ENCODE data around the gene CEMIP.
A peak's percentile ranks its signal among the peaks of the same experiment; 100 is the strongest.

The CEMIP gene

GRCh38 chr15:80929689-80930088 is 150.5 kb downstream of the CEMIP start:
- DNase-seq (ENCODE audit: low spot score), result no peak

GRCh38 chr15:80931191-80931590 is 152.0 kb downstream of the CEMIP start:
- no peak for DNase-seq (ENCODE audit: low spot score)

- DNase-seq (ENCODE audit: low spot score), result no peak
These were observed 152.7 kb downstream of the CEMIP start for GRCh38 chr15:80931721-80932512.

- no peak for DNase-seq (ENCODE audit: low spot score)
These were observed 153.3 kb downstream of the CEMIP start for GRCh38 chr15:80932513-80932815.

- DNase-seq (ENCODE audit: low spot score), result peak; percentile 42
These were observed 153.8 kb downstream of the CEMIP start for GRCh38 chr15:80932989-80933388.

- DNase-seq (ENCODE audit: low spot score), result peak; percentile 32
These were observed 155.6 kb downstream of the CEMIP start for GRCh38 chr15:80934761-80935221.

- DNase-seq (ENCODE audit: low spot score), result no peak
These were observed 157.3 kb downstream of the CEMIP start for GRCh38 chr15:80936288-80937078.

- DNase-seq (ENCODE audit: low spot score), result no peak
These were observed 158.5 kb downstream of the CEMIP start for GRCh38 chr15:80937718-80938117.

GRCh38 chr15:80939216-80939615 is 160.0 kb downstream of the CEMIP start:
- DNase-seq (ENCODE audit: low spot score), result no peak

- no peak for DNase-seq (ENCODE audit: low spot score)
These were observed 161.2 kb downstream of the CEMIP start for GRCh38 chr15:80940331-80940730.

GRCh38 chr15:80940851-80941250 is 161.7 kb downstream of the CEMIP start:
- DNase-seq (ENCODE audit: low spot score), result no peak

- no peak for DNase-seq (ENCODE audit: low spot score)
These were observed 163.1 kb downstream of the CEMIP start for GRCh38 chr15:80942266-80942665.

GRCh38 chr15:80942746-80943565 is 163.8 kb downstream of the CEMIP start:
- no peak for DNase-seq (ENCODE audit: low spot score)

GRCh38 chr15:80944818-80945217 is 165.6 kb downstream of the CEMIP start:
- no peak for DNase-seq (ENCODE audit: low spot score)

- no peak for DNase-seq (ENCODE audit: low spot score)
These were observed 166.4 kb downstream of the CEMIP start for GRCh38 chr15:80945605-80946004.

- no peak for DNase-seq (ENCODE audit: low spot score)
These were observed 167.4 kb downstream of the CEMIP start for GRCh38 chr15:80946576-80946975.

GRCh38 chr15:80948651-80949292 is 169.6 kb downstream of the CEMIP start:
- no peak for DNase-seq (ENCODE audit: low spot score)

- no peak for DNase-seq (ENCODE audit: low spot score)
These were observed 170.6 kb downstream of the CEMIP start for GRCh38 chr15:80949756-80950155.

GRCh38 chr15:80950291-80951078 is 171.3 kb downstream of the CEMIP start:
- no peak for DNase-seq (ENCODE audit: low spot score)

GRCh38 chr15:80951941-80952340 is 172.8 kb downstream of the CEMIP start:
- no peak for DNase-seq (ENCODE audit: low spot score)
